ENCODE results near the gene RETSAT. TPM values are rescaled to one million over a fixed set of nuclear protein-coding genes. Genes with fewer than 3 reads are reported as not detected.

RETSAT gene
- total RNA-seq, 1 donor from 2014 or later = 25.9 TPM

- peaks cover 9% of the 10 kb centered on the region for H3K27me3 Mint-ChIP-seq (ENCODE audit: insufficient read depth)
- H3K4me1 Mint-ChIP-seq (ENCODE audit: low read depth) = peaks cover 31% of the 10 kb centered on the region
- peaks cover 13% of the 10 kb centered on the region for H3K36me3 Mint-ChIP-seq (ENCODE audit: low read depth)
- DNase-seq (ENCODE audit: low spot score) = no peak
- no peak overlapping the region for H3K4me3 Mint-ChIP-seq
- intact Hi-C loops (cut with micrococcal nuclease) = no loop called here
- no peaks in the 10 kb centered on the region for H3K9me3 Mint-ChIP-seq
- H3K27ac Mint-ChIP-seq = no peak overlapping the region
These were observed 46.8 kb downstream of the RETSAT start for GRCh38 chr2:85307527-85307897.

GRCh38 chr2:85303780-85304531, 50.4 kb downstream of the RETSAT start:
- no peak for DNase-seq (ENCODE audit: low spot score)
- Mint-ChIP-seq H3K9me3 (no peaks in the 10 kb centered on the region), H3K36me3 (ENCODE audit: low read depth) (peaks cover 3% of the 10 kb centered on the region), H3K27ac (no peak overlapping the region), H3K27me3 (ENCODE audit: insufficient read depth) (peaks cover 14% of the 10 kb centered on the region), H3K4me3 (no peak overlapping the region), H3K4me1 (ENCODE audit: low read depth) (peaks cover 16% of the 10 kb centered on the region)
- intact Hi-C loops (cut with micrococcal nuclease) = no loop called here

GRCh38 chr2:85302121-85302520, 52.2 kb downstream of the RETSAT start:
- peaks cover 16% of the 10 kb centered on the region for H3K27me3 Mint-ChIP-seq (ENCODE audit: insufficient read depth)
- H3K9me3 Mint-ChIP-seq = no peaks in the 10 kb centered on the region
- no peak for DNase-seq (ENCODE audit: low spot score)
- H3K4me3 Mint-ChIP-seq = no peak overlapping the region
- H3K36me3 Mint-ChIP-seq (ENCODE audit: low read depth) = no peaks in the 10 kb centered on the region
- H3K27ac Mint-ChIP-seq = no peak overlapping the region
- H3K4me1 Mint-ChIP-seq (ENCODE audit: low read depth) = peaks cover 7% of the 10 kb centered on the region
- intact Hi-C loops (cut with micrococcal nuclease) = no loop called here

Other genes with a start within 250 kb of the RETSAT start
- not detected in 2 replicates for gene TCF7L1, start 221.1 kb downstream of the RETSAT start, total RNA-seq
- gene TGOLN2, start 26.5 kb downstream of the RETSAT start, total RNA-seq = 102 and 104 TPM in 2 replicates
- gene ELMOD3, start 241 bp upstream of the RETSAT start, total RNA-seq = 13.8 and 15.9 TPM in 2 replicates
- 35.5 and 38.2 TPM in 2 replicates for gene CAPG, start 55.8 kb upstream of the RETSAT start, total RNA-seq
- gene SH2D6, start 64.2 kb upstream of the RETSAT start, total RNA-seq = 0.34 and 0.70 TPM in 2 replicates
- 461 and 480 TPM in 2 replicates for gene MAT2A, start 184.6 kb upstream of the RETSAT start, total RNA-seq
- 26.2 and 28.3 TPM in 2 replicates for gene GGCX, start 207.0 kb upstream of the RETSAT start, total RNA-seq
- gene VAMP8, start 223.1 kb upstream of the RETSAT start, total RNA-seq = 86.1 and 89.6 TPM in 2 replicates
- 31.7 and 40.0 TPM in 2 replicates for gene VAMP5, start 229.9 kb upstream of the RETSAT start, total RNA-seq
- gene RNF181, start 241.2 kb upstream of the RETSAT start, total RNA-seq = 111 and 116 TPM in 2 replicates
- gene TMEM150A, start 248.2 kb upstream of the RETSAT start, total RNA-seq = 7.0 and 8.9 TPM in 2 replicates